ENCODE data around the gene CLDN15. TPM values are rescaled to one million over a fixed set of nuclear protein-coding genes. Genes with fewer than 3 reads are reported as not detected.

CLDN15 gene
- total RNA-seq, 4 donors from 2014 or later: 5.1 to 6.6 (median 5.8) TPM

DNA sequence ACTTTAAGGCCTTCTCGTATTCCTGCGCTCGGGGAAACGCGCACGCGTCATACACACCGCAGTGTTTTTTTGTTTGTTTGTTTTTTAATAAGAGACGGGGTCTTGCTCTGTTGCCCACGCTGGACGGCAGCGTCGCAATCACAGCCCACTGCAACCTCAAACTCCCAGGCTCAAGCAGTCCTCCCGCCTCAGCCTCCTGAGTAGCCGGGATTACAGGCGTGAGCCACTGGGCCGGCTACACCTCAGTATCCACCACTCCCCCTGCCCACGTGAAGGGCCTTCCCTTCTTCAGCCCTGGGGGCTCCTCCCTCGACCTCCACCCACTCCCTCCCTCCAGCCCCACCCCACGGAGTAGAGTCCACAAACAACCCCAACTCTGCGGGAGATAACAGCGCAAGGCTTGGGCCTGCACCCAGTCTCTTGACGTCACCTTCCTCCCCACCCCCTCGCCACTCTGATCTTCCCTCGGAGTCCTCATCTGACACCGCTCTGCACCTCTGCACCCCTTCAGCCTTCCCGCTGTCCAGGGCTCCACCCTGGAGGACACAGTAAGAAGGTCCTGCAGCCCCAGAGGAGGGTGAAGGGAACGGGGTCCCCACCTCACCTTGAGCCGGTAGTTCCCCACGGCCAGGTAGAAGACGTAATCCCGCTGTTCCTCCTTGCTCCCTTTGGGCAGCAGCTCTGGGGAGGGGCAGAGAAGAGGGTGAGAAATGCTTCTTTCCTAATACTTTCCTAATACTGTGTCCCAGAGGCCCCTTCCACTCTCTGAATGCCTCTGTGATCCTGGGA lies 2.8 kb upstream of the CLDN15 start:
- Histone ChIP-seq H3K36me3 (peaks cover 16% of the 10 kb centered on the region in 2 donors), H3K4me3 (replicated peaks in 1 of 3) (no peak overlapping the region), H3K27ac (peak overlapping the region in 1 of 3 donors; percentile 81), H3K27me3 (no peaks in the 10 kb centered on the region), H3K4me1 (peaks cover 16 to 30% of the 10 kb centered on the region in 2 donors), H3K9me3 (no peaks in the 10 kb centered on the region)
- TF ChIP-seq POLR2A (IDR thresholded peaks at IDR 0.05): no peak
- TF ChIP-seq, protein P1, sequence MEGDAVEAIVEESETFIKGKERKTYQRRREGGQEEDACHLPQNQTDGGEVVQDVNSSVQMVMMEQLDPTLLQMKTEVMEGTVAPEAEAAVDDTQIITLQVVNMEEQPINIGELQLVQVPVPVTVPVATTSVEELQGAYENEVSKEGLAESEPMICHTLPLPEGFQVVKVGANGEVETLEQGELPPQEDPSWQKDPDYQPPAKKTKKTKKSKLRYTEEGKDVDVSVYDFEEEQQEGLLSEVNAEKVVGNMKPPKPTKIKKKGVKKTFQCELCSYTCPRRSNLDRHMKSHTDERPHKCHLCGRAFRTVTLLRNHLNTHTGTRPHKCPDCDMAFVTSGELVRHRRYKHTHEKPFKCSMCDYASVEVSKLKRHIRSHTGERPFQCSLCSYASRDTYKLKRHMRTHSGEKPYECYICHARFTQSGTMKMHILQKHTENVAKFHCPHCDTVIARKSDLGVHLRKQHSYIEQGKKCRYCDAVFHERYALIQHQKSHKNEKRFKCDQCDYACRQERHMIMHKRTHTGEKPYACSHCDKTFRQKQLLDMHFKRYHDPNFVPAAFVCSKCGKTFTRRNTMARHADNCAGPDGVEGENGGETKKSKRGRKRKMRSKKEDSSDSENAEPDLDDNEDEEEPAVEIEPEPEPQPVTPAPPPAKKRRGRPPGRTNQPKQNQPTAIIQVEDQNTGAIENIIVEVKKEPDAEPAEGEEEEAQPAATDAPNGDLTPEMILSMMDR (IDR thresholded peaks at IDR 0.05): no peak
- WGBS, 2 donors: 94 to 96% methylated on average over 32 of the region's 32 CpGs
- intact Hi-C loops (cut with DNase I): no loop called here
- no peak for DNase-seq

DNA sequence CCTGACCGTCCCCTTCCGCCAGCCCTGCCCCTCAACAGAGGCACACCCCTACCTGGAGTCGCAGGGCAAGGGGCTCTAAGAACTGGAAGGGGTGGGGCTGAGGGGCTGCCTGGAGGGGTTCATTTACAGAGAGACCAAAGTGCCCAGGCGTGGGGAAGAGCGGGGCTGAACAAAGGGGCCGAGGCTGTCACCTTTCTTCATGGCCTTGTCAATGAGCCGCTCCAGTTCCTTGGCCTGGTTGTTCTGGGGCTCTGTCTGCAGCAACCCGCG lies 2.3 kb upstream of the CLDN15 start:
- Histone ChIP-seq H3K27ac (peak overlapping the region in 2 of 3 donors; percentile 74 to 81), H3K9me3 (no peaks in the 10 kb centered on the region), H3K4me1 (peaks cover 12 to 27% of the 10 kb centered on the region in 2 donors), H3K36me3 (peaks cover 16% of the 10 kb centered on the region in 2 donors), H3K27me3 (no peaks in the 10 kb centered on the region), H3K4me3 (replicated peaks in 1 of 3) (no peak overlapping the region)
- DNase-seq: no peak
- no peak for TF ChIP-seq POLR2A (IDR thresholded peaks at IDR 0.05)
- TF ChIP-seq, protein P1 (IDR thresholded peaks at IDR 0.05): no peak
- WGBS, 2 donors: 96 to 97% methylated on average over 7 to 9 of the region's 9 CpGs
- intact Hi-C loops (cut with DNase I): no loop called here

DNA sequence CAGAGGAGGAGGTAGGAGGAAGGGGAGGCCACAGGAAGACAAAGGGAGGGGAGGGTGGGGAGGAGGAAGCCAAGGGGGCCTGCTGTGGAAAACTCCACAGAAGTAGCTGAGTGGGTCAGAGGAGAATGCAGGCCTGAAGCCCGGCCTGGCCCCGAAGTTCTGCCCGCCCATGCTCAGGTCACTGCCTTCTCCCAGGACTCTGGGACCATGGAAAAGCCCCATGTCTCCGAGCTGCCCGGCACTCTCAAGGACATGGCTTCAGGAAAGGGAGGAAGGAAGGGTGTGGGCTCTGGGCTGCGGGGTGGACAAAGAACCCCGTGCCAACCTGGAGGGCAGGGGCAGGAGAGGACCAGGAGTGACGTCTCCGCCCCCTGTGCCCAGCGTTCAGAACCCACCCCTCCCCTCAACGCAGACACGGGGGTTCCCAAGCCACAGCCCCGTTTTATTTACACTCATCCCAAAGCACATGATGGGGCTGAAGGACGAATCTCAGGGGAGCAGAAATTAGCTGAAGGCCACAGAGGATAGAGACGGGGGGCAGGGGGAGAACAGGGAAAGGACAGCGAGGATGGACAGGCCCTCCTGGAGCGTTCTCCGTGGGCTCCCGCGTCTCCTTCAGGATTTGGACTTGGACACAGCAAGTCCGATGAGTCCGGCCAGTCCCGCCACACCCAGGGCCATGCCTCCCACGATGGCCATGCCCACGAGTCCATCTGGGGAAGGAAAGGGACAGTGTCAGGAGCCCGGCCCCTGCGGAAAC lies 1.8 kb upstream of the CLDN15 start:
- 71 to 79% methylated on average over 24 to 27 of the region's 27 CpGs for WGBS, 2 donors
- intact Hi-C loops (cut with DNase I): no loop called here
- peaks cover 12 to 27% of the 10 kb centered on the region in 2 donors for H3K4me1 ChIP-seq

DNA sequence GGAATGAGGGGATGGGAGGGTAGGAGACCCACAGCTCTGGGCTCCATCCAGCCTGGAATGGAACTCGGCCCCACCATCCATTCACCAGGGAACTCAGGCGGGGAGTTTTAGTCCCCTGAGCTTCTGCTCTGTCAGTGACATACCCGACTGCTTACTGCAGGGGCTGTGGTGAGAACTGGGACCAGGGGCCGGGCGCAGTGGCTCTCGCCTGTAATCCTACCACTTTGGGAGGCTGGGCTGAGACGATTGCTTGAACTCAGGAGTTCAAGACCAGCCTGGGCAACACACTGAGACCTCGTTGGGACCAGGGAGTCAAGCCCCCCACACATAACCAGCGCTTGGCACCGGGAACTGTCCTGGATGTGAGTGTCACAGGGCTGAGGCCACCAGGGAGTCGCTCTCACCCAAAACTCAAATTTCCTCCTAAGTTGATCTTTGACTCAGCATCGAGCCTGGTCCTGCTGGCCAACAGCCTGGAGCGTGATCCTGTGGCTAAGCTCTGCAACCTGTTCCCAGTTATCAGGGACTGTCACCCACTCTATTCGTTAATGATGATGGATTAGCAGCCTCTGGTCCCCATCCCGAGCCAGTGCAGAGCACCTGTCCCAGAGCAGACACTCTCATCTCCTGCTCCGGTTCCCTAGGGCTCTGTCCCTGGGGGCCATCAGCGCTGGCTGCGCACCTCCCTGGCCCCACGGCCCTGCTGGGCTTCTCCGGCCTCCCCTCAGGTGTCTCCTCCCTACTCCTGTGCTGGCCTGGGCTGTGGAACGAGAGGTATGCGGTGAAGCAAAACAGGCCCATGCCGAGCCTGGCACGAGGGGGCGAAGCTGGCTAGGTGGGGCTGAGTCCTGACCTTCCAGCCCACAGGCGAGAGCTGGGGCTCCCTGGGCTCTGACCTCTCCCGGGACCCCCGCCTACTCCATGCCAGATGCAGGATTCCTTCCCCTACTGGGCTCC lies 902 bp upstream of the CLDN15 start:
- H3K9me3 ChIP-seq: no peaks in the 10 kb centered on the region
- no peak overlapping the region for H3K4me3 ChIP-seq (replicated peaks in 1 of 3)
- peaks cover 5 to 22% of the 10 kb centered on the region in 2 donors for H3K4me1 ChIP-seq
- TF ChIP-seq, protein P1 (IDR thresholded peaks at IDR 0.05): no peak
- no peak for TF ChIP-seq POLR2A (IDR thresholded peaks at IDR 0.05)
- intact Hi-C loops (cut with DNase I): no loop called here
- WGBS, 2 donors: 74 to 82% methylated on average over 9 to 22 of the region's 28 CpGs
- H3K27ac ChIP-seq: peak overlapping the region; percentile 63 to 81 (median 74)
- peaks cover 16% of the 10 kb centered on the region in 2 donors for H3K36me3 ChIP-seq
- DNase-seq: no peak
- no peaks in the 10 kb centered on the region for H3K27me3 ChIP-seq

More for the DNA sequence above, 1.8 kb upstream of the CLDN15 start:
- H3K27me3 ChIP-seq: no peaks in the 10 kb centered on the region
- no peak overlapping the region for H3K4me3 ChIP-seq (replicated peaks in 1 of 3)
- peaks cover 16% of the 10 kb centered on the region in 2 donors for H3K36me3 ChIP-seq
- H3K9me3 ChIP-seq: no peaks in the 10 kb centered on the region
- TF ChIP-seq, protein P1 (IDR thresholded peaks at IDR 0.05): no peak
- no peak for TF ChIP-seq POLR2A (IDR thresholded peaks at IDR 0.05)
- H3K27ac ChIP-seq: peak overlapping the region; percentile 63 to 81 (median 74)
- DNase-seq: no peak
